ENCODE results near the gene SLC38A8.
A peak's percentile ranks its signal among the peaks of the same experiment; 100 is the strongest.

Gene SLC38A8

DNA sequence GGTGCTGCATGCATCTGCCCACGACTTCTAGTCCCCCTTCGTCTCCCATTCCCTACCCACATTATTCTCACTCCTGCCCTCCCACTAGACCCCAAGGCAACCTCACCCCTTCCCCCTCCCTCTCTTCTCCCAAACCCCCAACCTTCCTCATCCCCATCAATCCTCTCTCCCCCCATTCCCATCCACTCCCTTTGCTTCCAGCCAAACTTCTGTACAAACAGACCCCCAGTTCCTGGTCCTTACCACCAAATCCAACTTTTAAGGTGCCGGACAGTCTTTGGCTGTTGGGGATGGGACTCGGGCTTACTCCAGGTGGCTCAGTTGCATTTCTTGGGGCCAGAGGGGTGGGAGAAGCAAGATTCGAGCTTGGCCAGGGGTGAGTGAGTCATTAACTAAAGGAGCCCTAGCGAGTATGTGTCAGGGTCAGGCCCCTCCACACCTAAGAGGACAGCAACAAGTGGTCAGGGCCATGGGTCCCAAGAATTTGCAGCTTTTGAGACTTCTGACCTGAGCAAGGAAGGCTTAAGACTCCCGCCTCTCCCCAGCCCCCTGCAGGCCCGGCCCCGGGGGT, at the start of gene SLC38A8:
TSS of gene SLC38A8 (minus strand) at position 488 of the 571 bp plus-strand sequence. CDS start 638 bp downstream, outside the sequence.
- no peak for DNase-seq

GRCh38 chr16:84091460-84091859, 48.9 kb upstream of the SLC38A8 start:
- no peak for DNase-seq

- no peak for DNase-seq
Observed at GRCh38 chr16:84090211-84090610, 47.6 kb upstream of the SLC38A8 start.

DNA sequence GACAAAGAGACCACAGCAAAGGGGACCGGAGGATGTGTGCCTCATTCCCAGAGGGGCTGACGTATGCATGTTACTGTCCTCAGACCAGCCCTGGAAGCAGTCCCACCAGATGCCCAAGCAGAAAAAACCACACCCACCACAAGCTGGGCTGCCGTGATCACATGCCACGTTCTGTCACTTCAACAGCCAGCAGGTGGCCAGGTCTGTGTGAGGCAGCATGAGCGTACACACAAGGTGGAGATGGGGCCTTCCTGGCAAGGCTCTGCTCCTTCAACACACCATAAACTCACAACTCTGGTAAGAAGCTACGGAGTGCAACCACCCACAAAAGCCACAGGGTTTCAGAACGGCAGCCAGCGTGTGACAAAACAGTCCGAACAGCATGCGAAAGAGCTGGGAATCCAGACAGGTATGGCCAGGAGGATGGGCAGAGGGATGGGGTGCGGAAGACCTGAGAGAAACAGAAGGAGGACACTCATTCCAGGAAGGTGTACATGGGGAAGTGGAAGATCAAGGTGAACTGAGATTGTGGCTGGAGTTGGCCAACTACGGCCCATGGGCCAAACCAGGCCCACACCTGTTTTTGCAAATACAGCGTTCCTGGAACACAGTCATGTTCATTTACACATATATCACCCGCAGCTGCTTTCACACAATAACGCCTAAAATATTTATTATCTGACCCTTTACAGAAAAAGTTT, 46.2 kb upstream of the SLC38A8 start:
- DNase-seq, result no peak

- DNase-seq, result no peak
Observed at GRCh38 chr16:84087466-84088151, 45.0 kb upstream of the SLC38A8 start.

DNA sequence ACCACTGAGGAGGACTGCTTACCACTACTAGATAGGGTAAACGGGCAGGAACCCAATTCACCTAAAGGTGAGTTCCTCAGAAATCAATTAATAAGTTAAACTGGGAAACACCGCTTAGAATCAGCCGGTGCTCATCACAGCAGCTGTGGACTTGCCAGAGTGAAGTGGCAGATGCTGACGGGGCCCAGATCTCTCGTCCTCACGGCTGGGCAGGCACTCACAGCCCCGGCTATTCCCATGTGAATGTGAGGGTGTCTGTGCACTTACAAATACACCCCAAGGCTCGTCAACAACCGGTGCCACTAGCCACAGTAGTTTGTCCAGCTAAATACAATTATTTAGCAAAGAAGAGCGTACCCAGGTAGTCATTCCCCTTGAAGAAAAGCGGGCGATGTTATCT, 44.4 kb upstream of the SLC38A8 start:
- no peak for DNase-seq

DNA sequence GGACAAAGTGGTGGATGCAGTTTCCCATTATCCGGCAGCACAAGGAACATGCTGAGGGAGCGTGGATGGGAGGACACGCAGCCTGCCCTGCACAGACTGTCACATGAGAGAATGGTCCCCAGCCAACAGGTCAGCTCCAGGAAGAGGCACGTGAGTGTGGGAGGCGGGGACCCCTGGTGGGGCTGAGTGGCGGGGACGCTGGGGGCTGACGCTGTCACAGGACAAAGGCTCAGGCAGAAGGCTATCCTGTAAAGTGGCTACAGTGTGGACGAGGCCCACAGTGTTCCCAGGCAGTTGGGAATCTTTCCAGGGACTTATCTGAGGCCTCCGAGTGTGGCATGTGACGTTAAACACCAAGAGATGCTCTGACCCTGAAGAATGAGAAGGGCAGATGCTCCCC, 43.7 kb upstream of the SLC38A8 start:
- DNase-seq, result no peak

DNA sequence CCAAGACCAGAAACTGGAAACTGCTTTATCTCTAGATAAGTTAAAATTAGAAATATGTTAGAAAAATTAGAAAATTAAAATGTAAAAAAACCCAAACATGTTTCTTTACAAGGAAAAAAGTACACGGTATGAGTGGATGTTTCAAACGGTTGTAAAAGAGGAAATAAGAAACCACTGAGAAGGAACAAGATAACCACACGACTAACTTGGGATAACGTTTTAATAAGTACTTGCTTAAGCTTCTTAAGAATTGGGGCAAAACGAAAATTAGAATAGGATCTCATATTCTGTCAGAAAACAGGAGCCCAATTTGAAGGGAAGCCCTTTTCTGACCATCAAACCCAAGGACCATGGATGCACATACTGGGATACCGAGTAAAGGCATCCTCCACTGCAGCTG, 43.2 kb upstream of the SLC38A8 start:
- no peak for DNase-seq

- no peak for DNase-seq
Observed at GRCh38 chr16:84085271-84085667, 42.7 kb upstream of the SLC38A8 start.

GRCh38 chr16:84084570-84085270, 42.1 kb upstream of the SLC38A8 start:
- peak; percentile 0 for DNase-seq

GRCh38 chr16:84082835-84083569, 40.4 kb upstream of the SLC38A8 start:
- DNase-seq, result no peak

- no peak for DNase-seq
Observed at GRCh38 chr16:84082110-84082509, 39.5 kb upstream of the SLC38A8 start.

- no peak for DNase-seq
Observed at GRCh38 chr16:84081446-84081989, 38.9 kb upstream of the SLC38A8 start.

DNA sequence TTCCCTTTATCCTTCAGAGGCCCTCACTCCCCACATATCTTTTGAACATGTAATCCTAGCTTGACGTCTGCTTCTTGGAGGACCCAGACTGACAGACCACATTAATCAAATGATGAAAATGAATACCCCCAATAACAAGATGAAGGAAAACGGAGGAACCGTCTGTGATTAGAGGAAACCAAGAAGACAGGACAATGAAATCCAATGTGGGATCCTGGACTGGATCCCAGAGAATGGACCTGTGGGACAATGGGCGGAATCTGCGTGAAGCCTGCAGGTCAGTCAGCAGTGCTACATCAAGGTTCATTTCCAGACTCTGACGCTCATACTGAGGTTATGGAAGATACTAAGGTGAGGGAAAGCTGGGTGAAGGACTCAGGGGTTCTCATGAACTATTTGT, 38.2 kb upstream of the SLC38A8 start:
- no peak for DNase-seq

DNA sequence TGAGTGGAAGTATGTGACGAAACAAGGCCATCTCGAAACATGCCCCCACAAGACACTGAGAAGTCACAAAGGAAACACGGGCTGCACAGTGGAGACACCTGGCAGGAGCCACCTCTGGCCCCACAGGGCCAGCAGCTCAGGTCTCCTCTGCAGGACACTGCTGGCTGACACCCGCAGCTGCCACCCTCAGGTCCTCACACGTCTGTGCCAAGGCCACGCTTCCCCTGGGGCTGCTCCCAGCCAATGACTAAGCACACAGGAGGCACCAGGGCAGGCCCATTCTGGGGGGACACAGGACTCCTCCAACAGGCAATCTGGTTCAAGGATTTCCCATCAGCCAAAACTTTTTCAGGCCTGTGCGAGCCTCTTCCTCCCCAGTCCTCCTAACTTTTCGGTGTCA, 37.8 kb upstream of the SLC38A8 start:
- no peak for DNase-seq

GRCh38 chr16:84079664-84080063, 37.1 kb upstream of the SLC38A8 start:
- DNase-seq, result no peak

- no peak for DNase-seq
Observed at GRCh38 chr16:84075376-84075775, 32.8 kb upstream of the SLC38A8 start.

DNA sequence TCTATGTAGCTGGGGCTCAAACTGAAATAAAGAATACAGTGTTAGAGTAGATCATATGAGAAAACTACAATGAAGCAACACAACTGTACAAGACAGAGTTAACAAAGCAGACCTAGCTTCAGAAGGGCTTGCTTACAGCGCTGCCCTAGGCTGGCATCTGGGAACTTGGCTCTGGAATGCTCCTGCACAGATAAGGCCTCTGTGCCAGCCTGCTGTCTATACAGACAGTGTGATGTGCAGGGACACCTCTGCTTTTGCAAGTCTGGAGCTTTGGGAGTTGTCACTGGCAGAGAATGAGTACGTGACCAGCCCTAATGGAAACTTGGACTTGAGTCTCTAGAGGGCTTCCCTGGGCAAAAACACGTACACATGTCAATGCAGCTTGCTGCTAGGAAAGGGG, 32.1 kb upstream of the SLC38A8 start:
- DNase-seq, result no peak

- no peak for DNase-seq
Observed at GRCh38 chr16:84072014-84072413, 29.4 kb upstream of the SLC38A8 start.

- no peak for DNase-seq
Observed at GRCh38 chr16:84071121-84071520, 28.5 kb upstream of the SLC38A8 start.

DNA sequence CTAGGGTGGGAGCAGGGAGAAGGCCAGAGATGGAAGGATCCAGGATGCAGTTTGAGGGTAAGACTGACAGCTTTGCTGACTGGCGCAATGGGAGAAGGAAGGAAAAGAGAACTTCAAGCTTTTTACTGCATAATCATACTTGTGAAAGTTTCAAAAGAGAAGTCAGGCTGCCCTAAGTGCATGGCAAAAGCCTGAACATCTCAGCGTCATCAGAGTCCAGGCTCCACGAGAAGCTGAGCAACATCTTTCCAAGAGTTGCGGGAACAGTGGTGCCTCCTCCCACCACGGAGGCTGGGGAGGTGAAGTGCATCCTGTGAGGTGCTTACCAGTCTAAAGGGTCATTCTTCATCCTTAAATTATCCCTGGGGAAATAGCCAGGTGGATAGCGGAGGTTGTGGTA, 26.9 kb upstream of the SLC38A8 start:
- no peak for DNase-seq

GRCh38 chr16:84068783-84069462, 26.3 kb upstream of the SLC38A8 start:
- DNase-seq, result no peak
